Measurements from ENCODE around the gene CPXM1.

The CPXM1 gene

GRCh38 chr20:2762578-2763131 is 37.8 kb downstream of the CPXM1 start:
- Mint-ChIP-seq H3K4me1 (peaks cover 27% of the 10 kb centered on the region), H3K4me3 (no peak overlapping the region), H3K27ac (no peak overlapping the region), H3K36me3 (ENCODE audit: low read depth) (no peaks in the 10 kb centered on the region), H3K9me3 (no peaks in the 10 kb centered on the region), H3K27me3 (ENCODE audit: low read depth, poor library complexity) (peaks cover 32% of the 10 kb centered on the region)
- no peak for TF ChIP-seq CTCF (IDR thresholded peaks at IDR 0.05)
- no peak for DNase-seq

GRCh38 chr20:2761885-2762284 is 38.5 kb downstream of the CPXM1 start:
- Mint-ChIP-seq H3K27me3 (ENCODE audit: low read depth, poor library complexity) (peaks cover 28% of the 10 kb centered on the region), H3K27ac (no peak overlapping the region), H3K4me3 (no peak overlapping the region), H3K4me1 (peaks cover 27% of the 10 kb centered on the region), H3K9me3 (no peaks in the 10 kb centered on the region), H3K36me3 (ENCODE audit: low read depth) (no peaks in the 10 kb centered on the region)
- no peak for TF ChIP-seq CTCF (IDR thresholded peaks at IDR 0.05)
- DNase-seq: no peak

GRCh38 chr20:2760952-2761305 is 39.5 kb downstream of the CPXM1 start:
- H3K36me3 Mint-ChIP-seq (ENCODE audit: low read depth): no peaks in the 10 kb centered on the region
- no peak for TF ChIP-seq CTCF (IDR thresholded peaks at IDR 0.05)
- H3K4me3 Mint-ChIP-seq: no peak overlapping the region
- H3K9me3 Mint-ChIP-seq: no peaks in the 10 kb centered on the region
- no peak for DNase-seq
- H3K4me1 Mint-ChIP-seq: peaks cover 31% of the 10 kb centered on the region
- H3K27me3 Mint-ChIP-seq (ENCODE audit: low read depth, poor library complexity): peaks cover 36% of the 10 kb centered on the region
- no peak overlapping the region for H3K27ac Mint-ChIP-seq

- no peak for TF ChIP-seq CTCF (IDR thresholded peaks at IDR 0.05)
- peaks cover 38% of the 10 kb centered on the region for H3K27me3 Mint-ChIP-seq (ENCODE audit: low read depth, poor library complexity)
- no peak overlapping the region for H3K27ac Mint-ChIP-seq
- H3K4me3 Mint-ChIP-seq: no peak overlapping the region
- no peak for DNase-seq
- peaks cover 32% of the 10 kb centered on the region for H3K4me1 Mint-ChIP-seq
- no peaks in the 10 kb centered on the region for H3K36me3 Mint-ChIP-seq (ENCODE audit: low read depth)
- H3K9me3 Mint-ChIP-seq: no peaks in the 10 kb centered on the region
Observed at GRCh38 chr20:2760297-2760951, 40.0 kb downstream of the CPXM1 start.

GRCh38 chr20:2759603-2760296 is 40.7 kb downstream of the CPXM1 start:
- no peaks in the 10 kb centered on the region for H3K36me3 Mint-ChIP-seq (ENCODE audit: low read depth)
- no peak overlapping the region for H3K4me3 Mint-ChIP-seq
- no peak overlapping the region for H3K27ac Mint-ChIP-seq
- no peak for DNase-seq
- no peaks in the 10 kb centered on the region for H3K9me3 Mint-ChIP-seq
- H3K4me1 Mint-ChIP-seq: peaks cover 32% of the 10 kb centered on the region
- H3K27me3 Mint-ChIP-seq (ENCODE audit: low read depth, poor library complexity): peaks cover 41% of the 10 kb centered on the region
- no peak for TF ChIP-seq CTCF (IDR thresholded peaks at IDR 0.05)

Measured in nephron progenitor cell (in vitro differentiated cells).